GM19463 (cell line): ENCODE results near the gene FLNB.

Source experiments
- ATAC-seq: cut with Tn5 transposase; IDR thresholded peaks from one replicate; pipeline ENCODE4 v1.9.1; 2021; ENCODE audit warnings: mild to moderate bottlenecking, moderate library complexity; ENCODE audit not compliant: unreplicated experiment

FLNB gene

DNA sequence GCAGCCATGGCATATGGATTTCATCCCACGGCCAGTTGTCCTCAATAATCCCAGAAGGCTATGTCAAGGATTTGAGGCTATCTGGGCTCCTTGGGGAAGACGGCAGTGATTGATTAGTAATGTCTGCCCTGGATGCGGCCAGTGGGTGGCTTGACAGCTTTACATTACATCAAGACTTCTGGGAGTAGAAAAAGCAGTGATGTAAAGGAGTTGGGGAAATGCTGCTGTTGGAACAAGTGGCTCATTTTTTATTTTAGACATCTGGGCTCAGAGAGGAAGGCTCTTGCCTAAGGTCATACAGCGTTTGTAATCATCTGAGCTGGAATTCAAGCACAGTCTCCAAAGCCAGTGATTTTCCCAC, 94.1 kb downstream of the FLNB start:
- ATAC-seq, result no peak

GRCh38 chr3:58102976-58103451, 94.8 kb downstream of the FLNB start:
- no peak for ATAC-seq

DNA sequence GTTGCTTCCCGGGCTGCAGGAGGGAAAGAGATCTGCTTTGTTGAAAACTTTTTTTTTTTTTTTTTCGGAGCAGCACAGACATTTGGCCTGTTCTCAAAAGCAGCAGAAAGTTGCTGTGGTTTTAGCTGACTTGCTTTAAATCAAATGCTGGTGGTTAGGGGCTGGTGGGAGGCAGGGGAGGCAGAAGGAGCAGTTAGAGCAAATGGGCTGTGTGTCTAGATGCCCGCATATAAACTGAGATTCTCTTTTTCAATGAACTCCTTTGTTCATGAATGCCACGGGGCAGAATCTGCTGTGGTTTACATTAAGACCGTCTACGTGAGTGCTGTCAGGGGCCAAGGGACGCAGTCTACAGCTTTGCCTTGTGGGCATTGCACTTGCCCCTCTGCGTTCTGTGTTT, 95.9 kb downstream of the FLNB start:
- no peak for ATAC-seq

DNA sequence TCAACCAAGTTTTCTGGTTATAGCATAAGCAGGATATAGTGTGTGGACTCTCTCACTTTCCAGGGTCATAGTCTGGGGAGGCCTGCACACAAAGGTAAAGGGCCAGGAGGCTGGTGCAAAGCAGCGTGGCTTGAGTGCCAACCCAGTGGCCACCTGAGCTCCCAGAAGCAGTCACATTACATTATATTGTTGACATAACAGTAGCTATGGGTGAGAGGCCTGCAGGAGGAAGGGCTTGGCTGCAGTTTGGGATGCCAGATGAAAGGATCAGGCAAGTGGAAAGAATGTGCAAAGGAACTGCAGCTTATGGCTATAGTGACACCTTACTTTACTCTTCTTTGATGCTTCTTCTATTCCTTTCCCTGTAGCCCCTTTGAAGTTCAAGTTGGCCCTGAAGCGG, 96.5 kb downstream of the FLNB start:
- no peak for ATAC-seq

DNA sequence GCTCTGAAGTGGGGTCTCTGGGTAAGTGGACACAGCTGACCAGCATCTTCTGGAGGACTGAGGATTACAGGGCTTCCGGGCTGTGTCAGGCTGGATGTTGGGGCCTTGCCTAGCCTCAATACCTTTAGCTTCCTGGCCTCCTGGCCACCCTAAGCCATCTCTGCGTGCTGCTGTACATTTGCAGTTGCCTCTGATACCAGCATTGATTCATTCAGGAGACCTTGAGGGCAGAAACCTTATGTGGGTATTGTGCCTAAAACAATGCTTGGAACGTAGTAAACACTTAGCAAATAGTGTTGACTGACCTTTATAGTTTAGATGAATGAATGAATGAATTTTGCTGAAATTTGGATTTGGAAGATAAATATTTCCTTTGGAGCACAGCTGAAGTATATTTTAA, 97.0 kb downstream of the FLNB start:
- no peak for ATAC-seq

- no peak for ATAC-seq
Observed at GRCh38 chr3:58106061-58106460, 97.8 kb downstream of the FLNB start.

- ATAC-seq, result no peak
Observed at GRCh38 chr3:58106640-58107039, 98.4 kb downstream of the FLNB start.

GRCh38 chr3:58107597-58107996, 99.4 kb downstream of the FLNB start:
- ATAC-seq, result no peak

DNA sequence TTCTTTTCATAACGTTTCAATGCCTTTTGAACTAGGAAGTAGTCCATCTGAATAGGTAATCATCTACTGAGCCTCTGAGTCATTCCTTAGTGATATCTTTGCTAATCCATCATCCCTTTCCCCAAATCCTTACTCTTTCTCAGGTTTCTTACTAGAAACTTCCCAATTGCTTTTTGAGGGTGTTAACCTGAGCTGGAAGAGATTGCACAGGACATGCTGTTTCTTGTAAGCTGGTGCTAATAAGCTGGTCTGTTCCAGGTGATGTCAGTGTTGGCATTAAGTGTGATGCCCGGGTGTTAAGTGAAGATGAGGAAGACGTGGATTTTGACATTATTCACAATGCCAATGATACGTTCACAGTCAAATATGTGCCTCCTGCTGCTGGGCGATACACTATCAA, 101.5 kb downstream of the FLNB start:
- ATAC-seq, result no peak

DNA sequence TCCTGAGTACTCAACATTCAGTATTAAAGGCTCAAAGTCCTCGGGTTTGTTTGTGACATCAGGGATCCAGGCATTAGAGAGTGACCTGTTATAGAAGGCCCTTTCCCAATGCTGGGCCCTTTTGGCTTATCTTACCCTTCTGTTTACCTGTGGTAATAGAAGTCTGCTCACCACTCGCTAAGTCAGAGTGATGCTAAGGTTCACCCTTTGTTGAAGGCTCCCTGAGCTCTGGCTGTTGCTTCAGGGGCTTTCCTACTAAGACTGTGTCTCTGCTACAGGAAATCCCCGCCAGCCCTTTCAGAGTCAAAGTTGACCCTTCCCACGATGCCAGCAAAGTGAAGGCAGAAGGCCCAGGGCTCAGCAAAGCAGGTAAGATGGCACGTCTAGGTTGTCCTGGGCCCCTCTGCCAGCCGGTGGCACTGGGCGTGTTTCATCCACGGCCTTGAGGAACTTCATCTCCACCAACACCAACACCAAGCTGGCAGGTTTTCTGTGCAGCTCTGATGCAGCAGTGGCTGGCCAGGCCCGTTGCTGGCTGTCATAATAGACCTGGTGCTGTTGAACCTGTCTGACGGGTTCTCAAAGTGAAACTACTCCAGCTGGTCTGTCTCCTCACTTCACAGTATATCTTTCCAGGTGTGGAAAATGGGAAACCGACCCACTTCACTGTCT, 103.4 kb downstream of the FLNB start:
- ATAC-seq, result peak; percentile 58

DNA sequence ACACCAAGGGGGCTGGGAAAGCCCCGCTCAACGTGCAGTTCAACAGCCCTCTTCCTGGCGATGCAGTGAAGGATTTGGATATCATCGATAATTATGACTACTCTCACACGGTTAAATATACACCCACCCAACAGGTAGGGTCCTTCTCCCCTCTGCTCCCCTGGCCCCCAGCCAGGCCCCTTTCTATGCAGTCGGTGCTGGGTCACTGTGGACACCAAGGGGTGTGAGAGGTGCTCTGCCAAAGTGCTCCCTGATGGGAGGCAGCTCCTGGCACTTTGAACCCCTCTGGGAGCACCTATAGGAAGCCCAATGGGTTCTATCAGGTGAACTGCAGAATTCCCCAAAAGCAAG, 103.9 kb downstream of the FLNB start:
- ATAC-seq, result no peak

GRCh38 chr3:58115175-58115574, 107.0 kb downstream of the FLNB start:
- ATAC-seq, result no peak

- ATAC-seq, result peak; percentile 68
Observed at GRCh38 chr3:58116161-58116955, 108.1 kb downstream of the FLNB start.

DNA sequence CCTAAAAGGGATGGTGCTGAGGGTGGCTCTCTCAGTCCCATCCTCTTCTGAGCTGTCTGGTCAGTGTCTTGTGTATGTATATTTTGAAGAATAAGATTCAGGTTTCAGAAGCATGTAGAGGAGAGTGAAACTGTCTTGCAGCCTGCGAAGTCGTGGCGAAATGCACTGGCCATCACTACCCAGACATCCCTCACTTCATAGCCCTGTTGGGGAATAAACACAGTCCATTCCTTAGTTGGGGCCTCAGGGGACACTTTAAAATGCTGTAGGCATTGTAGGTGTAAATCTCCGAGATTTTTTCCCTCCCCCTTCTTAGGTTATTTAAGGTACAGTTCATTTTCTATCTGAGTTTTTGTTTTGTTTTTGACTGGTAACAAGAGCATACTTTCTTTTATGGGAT, 108.8 kb downstream of the FLNB start:
- ATAC-seq, result no peak

DNA sequence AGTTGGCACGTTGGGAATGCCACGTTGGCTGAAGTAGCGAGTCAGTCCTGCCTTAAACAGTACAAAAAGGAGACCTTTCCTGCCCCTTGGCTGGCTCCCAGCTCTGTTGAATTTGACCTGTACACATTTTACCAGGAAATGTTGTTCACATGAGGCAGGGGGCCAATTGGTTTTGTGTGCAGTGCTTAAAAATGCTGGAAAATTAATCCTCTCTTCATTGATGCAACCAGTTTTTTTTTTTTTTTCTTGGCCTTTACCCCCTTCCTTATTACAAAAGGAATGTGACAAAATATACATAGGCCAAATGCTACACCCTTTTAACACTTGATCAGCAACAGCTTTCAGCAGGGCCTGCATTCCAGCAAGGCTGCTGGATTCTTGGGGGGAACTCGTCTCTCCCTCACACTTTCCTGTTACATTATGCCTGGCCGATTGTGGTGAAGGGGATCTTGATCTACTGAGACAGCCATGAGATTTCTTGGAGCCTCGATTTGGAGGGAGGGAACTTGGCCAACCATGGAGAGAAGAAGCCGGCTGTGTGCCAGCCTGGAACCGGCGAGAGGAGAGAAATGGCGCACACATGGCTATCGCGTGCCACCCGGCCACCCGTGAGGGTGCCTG, 109.4 kb downstream of the FLNB start:
- no peak for ATAC-seq

- no peak for ATAC-seq
Observed at GRCh38 chr3:58119186-58119585, 111.0 kb downstream of the FLNB start.

DNA sequence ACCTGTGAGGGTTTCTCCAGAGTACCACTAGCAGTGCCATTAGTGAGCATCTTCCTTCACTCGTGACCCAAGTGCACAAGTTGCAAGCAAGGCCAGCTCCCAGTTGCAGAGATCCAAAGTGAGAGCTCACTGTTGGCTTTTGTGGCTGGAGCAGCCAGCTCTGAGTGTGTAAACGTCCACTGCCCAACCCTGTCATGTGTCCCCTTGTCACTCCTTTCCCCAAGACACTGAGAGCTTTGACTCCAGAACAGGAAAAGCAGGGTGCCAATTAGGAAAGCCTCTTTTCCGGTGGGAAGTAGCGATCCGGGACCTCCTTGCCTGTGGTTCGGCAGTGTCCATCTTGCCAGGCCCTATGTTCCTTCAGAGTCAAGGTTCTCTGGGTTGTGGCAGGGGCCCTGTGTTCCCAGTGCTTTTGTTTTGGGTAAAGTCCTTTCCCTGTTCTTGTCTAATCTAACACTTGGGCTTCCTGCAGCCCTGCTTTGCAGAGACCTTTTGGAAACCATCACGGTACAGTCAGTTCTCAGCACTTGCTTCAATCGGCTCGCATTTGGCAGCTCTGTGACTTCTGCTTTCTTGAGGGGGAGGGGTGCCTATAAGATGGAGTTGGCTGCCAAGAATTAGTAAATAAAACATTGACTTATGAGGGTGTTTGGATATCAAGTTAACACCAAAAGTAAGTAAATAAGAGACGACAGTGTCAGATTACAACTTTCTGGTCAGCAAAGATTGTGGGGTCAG, 112.0 kb downstream of the FLNB start:
- no peak for ATAC-seq

GRCh38 chr3:58121183-58121582, 113.0 kb downstream of the FLNB start:
- ATAC-seq, result no peak

- no peak for ATAC-seq
Observed at GRCh38 chr3:58122936-58123700, 114.9 kb downstream of the FLNB start.

DNA sequence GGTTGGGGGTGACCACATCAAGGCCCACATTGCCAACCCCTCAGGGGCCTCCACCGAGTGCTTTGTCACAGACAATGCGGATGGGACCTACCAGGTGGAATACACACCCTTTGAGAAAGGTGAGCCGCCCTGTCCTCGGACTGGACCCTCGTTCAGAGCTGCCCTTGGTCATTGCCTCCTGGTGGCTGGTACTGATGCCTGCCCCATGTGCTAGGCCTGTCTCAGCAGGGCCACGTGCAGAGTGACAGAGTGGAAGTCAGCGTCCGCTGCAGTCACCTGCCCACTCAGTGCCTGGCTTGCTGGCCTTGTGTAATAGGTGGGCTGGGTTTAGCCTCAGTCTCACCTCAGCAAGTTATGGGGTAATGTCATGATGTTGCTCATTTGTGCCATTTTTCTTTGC, 116.2 kb downstream of the FLNB start:
- no peak for ATAC-seq
